Measurements from ENCODE around the gene GTF3C4.

- no peak for TF ChIP-seq POLR2A (IDR thresholded peaks at IDR 0.05)
- TF ChIP-seq CTCF (IDR thresholded peaks at IDR 0.05): no peak
Measured at GRCh38 chr9:132631685-132632084, 38.6 kb upstream of the GTF3C4 start.

All from body of pancreas (tissue), 4 donors.